Chondrocyte (in vitro differentiated cells): ENCODE measurements around the gene LMTK2. TPM values are rescaled to one million over a fixed set of nuclear protein-coding genes. Genes with fewer than 3 reads are reported as not detected.

Experiments
- DNase-seq: peaks from one replicate; pipeline ENCODE4 v3.0.0; 2021; ENCODE audit warnings: mixed read lengths, low spot score
- H3K27ac Mint-ChIP-seq: one replicate; pipeline ENCODE4 v1.8.0; 2021; ENCODE audit warnings: mild to moderate bottlenecking, moderate library complexity, mixed read lengths; ENCODE audit not compliant: unreplicated experiment
- H3K27me3 Mint-ChIP-seq: 2 replicates; pipeline ENCODE4 v1.8.0; 2021; ENCODE audit warnings: low read depth, mixed read lengths
- H3K36me3 Mint-ChIP-seq: 2 replicates; pipeline ENCODE4 v1.8.0; 2021; ENCODE audit warnings: low read depth, mixed read lengths
- H3K4me1 Mint-ChIP-seq: 2 replicates; pipeline ENCODE4 v1.8.0; 2021; ENCODE audit warnings: low read depth, mild to moderate bottlenecking, mixed read lengths
- H3K4me3 Mint-ChIP-seq: one replicate; pipeline ENCODE4 v1.8.0; 2021; ENCODE audit warnings: mild to moderate bottlenecking, moderate library complexity, mixed read lengths; ENCODE audit not compliant: unreplicated experiment
- H3K9me3 Mint-ChIP-seq: 2 replicates; pipeline ENCODE4 v1.8.0; 2021; ENCODE audit warnings: low read depth, mixed read lengths
- total RNA-seq: library from RNA; stranded (reverse); gene quantifications from 3 replicates; pipeline ENCODE4 v1.2.1, GENCODE V29; 2021
- TF ChIP-seq, protein P1 (sequence below): fragments of 200-600 bp; sonication (generic); IDR thresholded peaks from 2 replicates; pipeline ENCODE4 v1.5.0; 2021; ENCODE audit warnings: antibody characterized with exemption, mild to moderate bottlenecking, moderate library complexity

The LMTK2 gene
- total RNA-seq, 1 donor from 2014 or later = 15.0 TPM

DNA sequence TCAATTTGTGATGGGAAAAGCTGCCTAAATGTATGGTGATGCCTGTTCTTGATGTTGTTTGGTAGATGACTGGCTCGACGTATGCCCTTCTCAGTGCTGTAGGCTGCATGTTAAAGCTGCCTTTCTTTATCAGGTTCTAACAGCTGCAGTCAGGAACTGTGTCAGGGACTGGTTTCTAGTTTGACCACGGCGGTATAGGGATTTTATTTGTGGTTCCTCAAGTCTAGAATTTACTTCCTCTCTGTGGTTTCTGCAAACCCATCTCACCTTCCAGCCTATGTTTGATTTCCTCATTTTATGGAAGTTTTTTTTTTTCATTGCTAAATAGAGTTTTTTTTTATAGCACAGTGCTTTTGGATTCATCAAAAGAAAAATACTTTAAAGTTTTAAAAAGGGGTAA, 26.5 kb downstream of the LMTK2 start:
- no peak for DNase-seq
- H3K27ac Mint-ChIP-seq = no peak overlapping the region
- no peaks in the 10 kb centered on the region for H3K9me3 Mint-ChIP-seq
- no peak overlapping the region for H3K4me3 Mint-ChIP-seq
- H3K4me1 Mint-ChIP-seq = peaks cover 38% of the 10 kb centered on the region
- H3K27me3 Mint-ChIP-seq = no peaks in the 10 kb centered on the region
- TF ChIP-seq, protein P1, sequence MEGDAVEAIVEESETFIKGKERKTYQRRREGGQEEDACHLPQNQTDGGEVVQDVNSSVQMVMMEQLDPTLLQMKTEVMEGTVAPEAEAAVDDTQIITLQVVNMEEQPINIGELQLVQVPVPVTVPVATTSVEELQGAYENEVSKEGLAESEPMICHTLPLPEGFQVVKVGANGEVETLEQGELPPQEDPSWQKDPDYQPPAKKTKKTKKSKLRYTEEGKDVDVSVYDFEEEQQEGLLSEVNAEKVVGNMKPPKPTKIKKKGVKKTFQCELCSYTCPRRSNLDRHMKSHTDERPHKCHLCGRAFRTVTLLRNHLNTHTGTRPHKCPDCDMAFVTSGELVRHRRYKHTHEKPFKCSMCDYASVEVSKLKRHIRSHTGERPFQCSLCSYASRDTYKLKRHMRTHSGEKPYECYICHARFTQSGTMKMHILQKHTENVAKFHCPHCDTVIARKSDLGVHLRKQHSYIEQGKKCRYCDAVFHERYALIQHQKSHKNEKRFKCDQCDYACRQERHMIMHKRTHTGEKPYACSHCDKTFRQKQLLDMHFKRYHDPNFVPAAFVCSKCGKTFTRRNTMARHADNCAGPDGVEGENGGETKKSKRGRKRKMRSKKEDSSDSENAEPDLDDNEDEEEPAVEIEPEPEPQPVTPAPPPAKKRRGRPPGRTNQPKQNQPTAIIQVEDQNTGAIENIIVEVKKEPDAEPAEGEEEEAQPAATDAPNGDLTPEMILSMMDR = no peak
- H3K36me3 Mint-ChIP-seq = peaks cover 4% of the 10 kb centered on the region

DNA sequence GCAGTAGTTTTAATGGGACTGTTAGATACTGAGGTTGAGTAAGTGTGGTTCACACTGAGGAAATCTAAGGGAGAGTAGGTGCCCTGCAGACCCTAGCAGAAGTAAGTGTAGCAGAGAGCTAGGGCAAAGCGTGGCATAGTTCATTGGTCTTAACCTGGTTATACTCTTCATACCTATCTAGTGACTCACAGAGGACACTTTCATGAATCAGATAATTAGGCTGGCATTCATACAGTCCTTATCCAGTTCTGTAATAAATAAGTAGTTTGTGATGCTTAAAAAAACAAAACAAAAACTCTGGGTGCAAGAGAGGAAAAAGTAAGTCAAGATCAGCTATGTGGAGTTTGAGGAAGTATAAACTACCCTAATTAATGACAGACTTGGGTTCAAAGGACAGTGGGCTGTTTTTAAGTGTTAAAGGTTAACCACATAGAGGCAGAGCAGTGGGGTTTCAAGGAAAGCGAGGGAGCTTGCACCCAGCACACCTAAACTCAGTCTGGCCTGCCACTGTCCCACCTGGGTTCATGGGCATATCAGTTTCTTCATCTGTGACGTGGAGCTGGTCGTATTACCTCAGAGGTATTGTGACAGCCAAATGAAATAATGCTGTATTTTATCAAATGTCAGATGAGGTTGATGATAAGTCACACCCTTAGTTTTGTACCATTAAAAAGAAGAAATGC, 27.1 kb downstream of the LMTK2 start:
- DNase-seq = no peak
- peaks cover 4% of the 10 kb centered on the region for H3K36me3 Mint-ChIP-seq
- H3K4me3 Mint-ChIP-seq = no peak overlapping the region
- H3K27ac Mint-ChIP-seq = no peak overlapping the region
- no peaks in the 10 kb centered on the region for H3K9me3 Mint-ChIP-seq
- H3K4me1 Mint-ChIP-seq = peaks cover 38% of the 10 kb centered on the region
- no peaks in the 10 kb centered on the region for H3K27me3 Mint-ChIP-seq
- TF ChIP-seq, protein P1 = no peak

- H3K27me3 Mint-ChIP-seq = no peaks in the 10 kb centered on the region
- no peak overlapping the region for H3K4me3 Mint-ChIP-seq
- DNase-seq = no peak
- H3K36me3 Mint-ChIP-seq = peaks cover 10% of the 10 kb centered on the region
- H3K4me1 Mint-ChIP-seq = peaks cover 38% of the 10 kb centered on the region
- H3K27ac Mint-ChIP-seq = no peak overlapping the region
- TF ChIP-seq, protein P1 = no peak
- H3K9me3 Mint-ChIP-seq = no peaks in the 10 kb centered on the region
Measured at GRCh38 chr7:98134420-98135228, 28.0 kb downstream of the LMTK2 start.

DNA sequence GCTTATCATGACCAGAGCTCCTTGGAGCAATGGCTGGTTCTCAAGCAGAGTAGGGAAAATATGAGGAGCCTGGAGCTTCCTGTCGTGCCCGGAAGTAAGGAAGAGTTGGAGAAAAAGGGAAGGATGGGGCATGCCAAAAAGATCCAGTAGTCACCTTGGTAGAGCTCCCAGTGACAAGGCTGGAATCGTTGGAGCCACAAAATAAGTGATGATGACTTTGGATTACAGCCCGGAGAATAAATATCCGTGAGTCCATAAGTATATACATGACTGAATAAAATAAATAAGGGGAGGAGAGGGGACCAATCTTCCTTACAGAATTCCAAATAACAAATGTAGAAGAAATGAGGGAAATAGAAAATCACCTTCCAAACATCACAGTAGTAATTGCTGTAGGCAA, 29.3 kb downstream of the LMTK2 start:
- no peak for DNase-seq
- no peaks in the 10 kb centered on the region for H3K27me3 Mint-ChIP-seq
- peaks cover 36% of the 10 kb centered on the region for H3K4me1 Mint-ChIP-seq
- peaks cover 10% of the 10 kb centered on the region for H3K36me3 Mint-ChIP-seq
- H3K27ac Mint-ChIP-seq = no peak overlapping the region
- H3K4me3 Mint-ChIP-seq = no peak overlapping the region
- no peaks in the 10 kb centered on the region for H3K9me3 Mint-ChIP-seq
- TF ChIP-seq, protein P1 = no peak

- H3K4me1 Mint-ChIP-seq = peaks cover 32% of the 10 kb centered on the region
- no peak overlapping the region for H3K4me3 Mint-ChIP-seq
- no peak overlapping the region for H3K27ac Mint-ChIP-seq
- H3K36me3 Mint-ChIP-seq = peaks cover 10% of the 10 kb centered on the region
- TF ChIP-seq, protein P1 = no peak
- no peak for DNase-seq
- no peaks in the 10 kb centered on the region for H3K27me3 Mint-ChIP-seq
- no peaks in the 10 kb centered on the region for H3K9me3 Mint-ChIP-seq
Measured at GRCh38 chr7:98136423-98136822, 29.8 kb downstream of the LMTK2 start.
